ENCODE measurements around the gene NIN.

DNA sequence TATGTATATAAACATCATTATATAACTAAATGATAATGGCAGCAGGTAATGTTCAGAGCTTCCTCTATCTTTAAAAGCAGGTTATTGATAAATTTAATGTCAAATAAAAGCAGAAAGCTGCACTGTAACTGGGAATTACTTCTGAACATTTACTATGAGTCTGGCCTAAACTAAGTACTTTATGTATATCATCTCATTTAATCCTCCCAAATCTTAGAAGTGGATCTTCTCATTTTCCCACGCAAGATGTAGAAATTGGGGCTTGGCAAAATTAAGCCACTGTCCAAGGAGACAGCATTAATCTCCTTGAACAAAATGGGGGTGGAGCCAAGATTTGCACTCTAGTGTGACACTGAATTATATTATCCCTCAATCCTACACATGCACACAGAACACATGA is 5.7 kb downstream of the NIN start:
- TF ChIP-seq, protein P1, sequence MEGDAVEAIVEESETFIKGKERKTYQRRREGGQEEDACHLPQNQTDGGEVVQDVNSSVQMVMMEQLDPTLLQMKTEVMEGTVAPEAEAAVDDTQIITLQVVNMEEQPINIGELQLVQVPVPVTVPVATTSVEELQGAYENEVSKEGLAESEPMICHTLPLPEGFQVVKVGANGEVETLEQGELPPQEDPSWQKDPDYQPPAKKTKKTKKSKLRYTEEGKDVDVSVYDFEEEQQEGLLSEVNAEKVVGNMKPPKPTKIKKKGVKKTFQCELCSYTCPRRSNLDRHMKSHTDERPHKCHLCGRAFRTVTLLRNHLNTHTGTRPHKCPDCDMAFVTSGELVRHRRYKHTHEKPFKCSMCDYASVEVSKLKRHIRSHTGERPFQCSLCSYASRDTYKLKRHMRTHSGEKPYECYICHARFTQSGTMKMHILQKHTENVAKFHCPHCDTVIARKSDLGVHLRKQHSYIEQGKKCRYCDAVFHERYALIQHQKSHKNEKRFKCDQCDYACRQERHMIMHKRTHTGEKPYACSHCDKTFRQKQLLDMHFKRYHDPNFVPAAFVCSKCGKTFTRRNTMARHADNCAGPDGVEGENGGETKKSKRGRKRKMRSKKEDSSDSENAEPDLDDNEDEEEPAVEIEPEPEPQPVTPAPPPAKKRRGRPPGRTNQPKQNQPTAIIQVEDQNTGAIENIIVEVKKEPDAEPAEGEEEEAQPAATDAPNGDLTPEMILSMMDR (IDR thresholded peaks at IDR 0.05): no peak
- TF ChIP-seq POLR2AphosphoS5 (IDR thresholded peaks at IDR 0.05; ENCODE audit: low read depth, low read length) (no peak), TCF7L2 (IDR thresholded peaks at IDR 0.05; ENCODE audit: low read depth, low read length) (no peak), SIN3A (IDR thresholded peaks at IDR 0.05; ENCODE audit: borderline replicate concordance, insufficient read depth, low read depth, low read length) (no peak)
- TF ChIP-seq, protein P2, sequence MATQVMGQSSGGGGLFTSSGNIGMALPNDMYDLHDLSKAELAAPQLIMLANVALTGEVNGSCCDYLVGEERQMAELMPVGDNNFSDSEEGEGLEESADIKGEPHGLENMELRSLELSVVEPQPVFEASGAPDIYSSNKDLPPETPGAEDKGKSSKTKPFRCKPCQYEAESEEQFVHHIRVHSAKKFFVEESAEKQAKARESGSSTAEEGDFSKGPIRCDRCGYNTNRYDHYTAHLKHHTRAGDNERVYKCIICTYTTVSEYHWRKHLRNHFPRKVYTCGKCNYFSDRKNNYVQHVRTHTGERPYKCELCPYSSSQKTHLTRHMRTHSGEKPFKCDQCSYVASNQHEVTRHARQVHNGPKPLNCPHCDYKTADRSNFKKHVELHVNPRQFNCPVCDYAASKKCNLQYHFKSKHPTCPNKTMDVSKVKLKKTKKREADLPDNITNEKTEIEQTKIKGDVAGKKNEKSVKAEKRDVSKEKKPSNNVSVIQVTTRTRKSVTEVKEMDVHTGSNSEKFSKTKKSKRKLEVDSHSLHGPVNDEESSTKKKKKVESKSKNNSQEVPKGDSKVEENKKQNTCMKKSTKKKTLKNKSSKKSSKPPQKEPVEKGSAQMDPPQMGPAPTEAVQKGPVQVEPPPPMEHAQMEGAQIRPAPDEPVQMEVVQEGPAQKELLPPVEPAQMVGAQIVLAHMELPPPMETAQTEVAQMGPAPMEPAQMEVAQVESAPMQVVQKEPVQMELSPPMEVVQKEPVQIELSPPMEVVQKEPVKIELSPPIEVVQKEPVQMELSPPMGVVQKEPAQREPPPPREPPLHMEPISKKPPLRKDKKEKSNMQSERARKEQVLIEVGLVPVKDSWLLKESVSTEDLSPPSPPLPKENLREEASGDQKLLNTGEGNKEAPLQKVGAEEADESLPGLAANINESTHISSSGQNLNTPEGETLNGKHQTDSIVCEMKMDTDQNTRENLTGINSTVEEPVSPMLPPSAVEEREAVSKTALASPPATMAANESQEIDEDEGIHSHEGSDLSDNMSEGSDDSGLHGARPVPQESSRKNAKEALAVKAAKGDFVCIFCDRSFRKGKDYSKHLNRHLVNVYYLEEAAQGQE (IDR thresholded peaks at IDR 0.05; ENCODE audit: insufficient read depth in 1 of 2, low read depth in 2 of 2, low read length in 1 of 2): no peak
